ENCODE data around the gene PFN4.

Gene PFN4

GRCh38 chr2:24107336-24107735, 15.8 kb downstream of the PFN4 start:
- H3K4me3 ChIP-seq (ENCODE audit: low read depth, low read length): no peak overlapping the region
- H2AFZ ChIP-seq: no peak overlapping the region
- no peaks in the 10 kb centered on the region for H3K9me3 ChIP-seq (ENCODE audit: control insufficient read depth, low read length)
- no peak for TF ChIP-seq CTCF (IDR thresholded peaks at IDR 0.05)
- no peak overlapping the region for H3K27ac ChIP-seq
- no peak overlapping the region for H3K9ac ChIP-seq
- H3K27me3 ChIP-seq (ENCODE audit: control insufficient read depth, insufficient read depth, low read length): no peaks in the 10 kb centered on the region
- H3K4me2 ChIP-seq (ENCODE audit: low read length): no peak overlapping the region
- no peaks in the 10 kb centered on the region for H3K79me2 ChIP-seq
- no peaks in the 10 kb centered on the region for H3K36me3 ChIP-seq (ENCODE audit: control insufficient read depth, insufficient read depth, low read length)
- no peaks in the 10 kb centered on the region for H3K4me1 ChIP-seq

GRCh38 chr2:24106786-24107185, 16.3 kb downstream of the PFN4 start:
- H3K4me2 ChIP-seq (ENCODE audit: low read length): no peak overlapping the region
- TF ChIP-seq CTCF (IDR thresholded peaks at IDR 0.05): no peak
- no peaks in the 10 kb centered on the region for H3K27me3 ChIP-seq (ENCODE audit: control insufficient read depth, insufficient read depth, low read length)
- H3K79me2 ChIP-seq: no peaks in the 10 kb centered on the region
- no peak overlapping the region for H3K9ac ChIP-seq
- no peaks in the 10 kb centered on the region for H3K9me3 ChIP-seq (ENCODE audit: control insufficient read depth, low read length)
- no peak overlapping the region for H2AFZ ChIP-seq
- no peaks in the 10 kb centered on the region for H3K4me1 ChIP-seq
- no peak overlapping the region for H3K27ac ChIP-seq
- no peaks in the 10 kb centered on the region for H3K36me3 ChIP-seq (ENCODE audit: control insufficient read depth, insufficient read depth, low read length)
- no peak overlapping the region for H3K4me3 ChIP-seq (ENCODE audit: low read depth, low read length)

GRCh38 chr2:24105816-24106215, 17.3 kb downstream of the PFN4 start:
- Histone ChIP-seq H3K9ac (no peak overlapping the region), H2AFZ (no peak overlapping the region), H3K4me2 (ENCODE audit: low read length) (no peak overlapping the region), H3K27me3 (ENCODE audit: control insufficient read depth, insufficient read depth, low read length) (no peaks in the 10 kb centered on the region), H3K4me3 (ENCODE audit: low read depth, low read length) (no peak overlapping the region), H3K4me1 (no peaks in the 10 kb centered on the region), H3K9me3 (ENCODE audit: control insufficient read depth, low read length) (no peaks in the 10 kb centered on the region), H3K27ac (no peak overlapping the region), H3K79me2 (no peaks in the 10 kb centered on the region), H3K36me3 (ENCODE audit: control insufficient read depth, insufficient read depth, low read length) (no peaks in the 10 kb centered on the region)
- TF ChIP-seq CTCF (IDR thresholded peaks at IDR 0.05): no peak

GRCh38 chr2:24104906-24105305, 18.2 kb downstream of the PFN4 start:
- no peaks in the 10 kb centered on the region for H3K9me3 ChIP-seq (ENCODE audit: control insufficient read depth, low read length)

More at GRCh38 chr2:24104906-24105305, 18.2 kb downstream of the PFN4 start:
- no peak overlapping the region for H3K4me2 ChIP-seq (ENCODE audit: low read length)
- no peak overlapping the region for H2AFZ ChIP-seq
- TF ChIP-seq CTCF (IDR thresholded peaks at IDR 0.05): no peak
- no peak overlapping the region for H3K4me3 ChIP-seq (ENCODE audit: low read depth, low read length)
- no peaks in the 10 kb centered on the region for H3K79me2 ChIP-seq
- H3K27ac ChIP-seq: no peak overlapping the region
- no peaks in the 10 kb centered on the region for H3K27me3 ChIP-seq (ENCODE audit: control insufficient read depth, insufficient read depth, low read length)
- H3K4me1 ChIP-seq: no peaks in the 10 kb centered on the region
- H3K9ac ChIP-seq: no peak overlapping the region
- H3K36me3 ChIP-seq (ENCODE audit: control insufficient read depth, insufficient read depth, low read length): no peaks in the 10 kb centered on the region

Measured in parathyroid adenoma (tissue), 2 donors.